Activated CD4-positive, alpha-beta T cell treated with anti-CD3 and anti-CD28 coated beads, Interleukin-2, amount 10 ng/mL, durations not matched to agents 24 days and 14 days (primary cell): Measurements from ENCODE around the gene NELFB. TPM values are rescaled to one million over a fixed set of nuclear protein-coding genes. Genes with fewer than 3 reads are reported as not detected.

ENCODE experiments used
- DNase-seq: peaks from one replicate; pipeline ENCODE4 v3.0.0; 2022
- H3K27ac Mint-ChIP-seq: one replicate; pipeline ENCODE4 v1.8.0; 2022; ENCODE audit warnings: mild to moderate bottlenecking, mixed read lengths
- H3K27me3 Mint-ChIP-seq: one replicate; pipeline ENCODE4 v1.8.0; 2022; ENCODE audit warnings: mixed read lengths
- H3K36me3 Mint-ChIP-seq: one replicate; pipeline ENCODE4 v1.8.0; 2022; ENCODE audit warnings: low read depth, mild to moderate bottlenecking, mixed read lengths
- H3K4me1 Mint-ChIP-seq: one replicate; pipeline ENCODE4 v1.8.0; 2021; ENCODE audit warnings: mixed read lengths
- H3K4me3 Mint-ChIP-seq: one replicate; pipeline ENCODE4 v1.8.0; 2022; ENCODE audit warnings: mild to moderate bottlenecking, moderate library complexity, mixed read lengths
- H3K9me3 Mint-ChIP-seq: one replicate; pipeline ENCODE4 v1.8.0; 2021; ENCODE audit warnings: mixed read lengths
- intact Hi-C: fragments of 100-400 bp; cut with micrococcal nuclease; formaldehyde crosslinking; loops from one replicate; pipeline ENCODE4 v1.15.1; 2023
- total RNA-seq: library from RNA; stranded (reverse); gene quantifications from 2 replicates; pipeline ENCODE4 v1.2.3, GENCODE V29; 2022

Gene NELFB
- total RNA-seq, 1 donor from 2014 or later = 75.3 TPM

DNA sequence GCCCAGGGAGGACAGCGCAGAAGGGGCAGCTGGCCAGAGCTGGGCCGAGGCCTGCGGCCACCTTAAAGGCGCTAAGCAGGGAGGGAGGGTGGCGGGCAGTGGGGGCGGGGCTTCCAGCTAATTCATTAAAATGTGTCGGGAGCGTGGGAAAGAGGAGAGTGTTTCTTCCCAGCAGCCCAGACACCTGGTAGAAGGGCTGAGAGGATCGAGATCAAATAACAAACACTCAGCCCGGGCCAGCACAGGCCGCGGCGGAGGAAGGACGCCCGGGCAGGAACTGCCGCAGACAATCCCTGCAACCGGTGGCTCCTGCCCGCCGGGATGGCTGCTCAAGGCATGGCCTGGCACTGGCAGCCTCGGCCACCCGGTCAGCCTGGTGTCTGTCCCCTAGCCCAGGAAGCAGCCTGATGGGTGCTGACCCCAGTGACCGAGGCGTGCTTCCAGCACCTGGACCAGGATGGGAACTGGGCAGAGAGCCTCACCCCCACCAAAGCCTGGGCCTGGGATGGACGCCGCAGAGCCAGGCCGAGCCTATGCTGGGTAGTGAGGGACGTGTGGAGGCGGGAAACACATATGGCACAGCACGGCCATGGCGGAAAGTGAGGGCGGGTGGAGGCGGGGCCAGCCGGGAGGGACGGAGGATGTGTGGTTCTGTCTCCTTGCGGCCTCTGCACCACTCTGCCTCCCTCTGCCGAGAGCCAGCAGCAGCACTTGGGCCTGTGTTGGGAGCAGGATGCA, 50.1 kb downstream of the NELFB start:
- H3K27me3 Mint-ChIP-seq = peaks cover 4% of the 10 kb centered on the region
- H3K9me3 Mint-ChIP-seq = no peaks in the 10 kb centered on the region
- intact Hi-C loops = no loop called here
- peak overlapping the region; percentile 32 for H3K4me3 Mint-ChIP-seq
- peaks cover 9% of the 10 kb centered on the region for H3K4me1 Mint-ChIP-seq
- H3K27ac Mint-ChIP-seq = peak overlapping the region; percentile 80
- peak; percentile 88 for DNase-seq
- H3K36me3 Mint-ChIP-seq = peaks cover 3% of the 10 kb centered on the region

DNA sequence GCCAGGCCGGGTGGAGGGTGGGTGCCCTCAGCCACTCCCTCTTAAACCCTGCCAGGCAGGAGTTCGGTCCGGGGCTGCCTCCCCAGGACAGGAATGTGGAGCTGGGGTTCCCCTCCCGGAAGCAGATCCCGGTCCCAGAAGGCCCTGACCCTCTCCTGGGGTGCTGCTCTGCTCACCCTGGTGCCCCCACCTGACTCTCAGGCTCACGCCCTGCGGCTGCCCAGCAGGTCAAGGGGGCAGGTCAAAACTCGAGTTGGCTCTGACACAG, 50.6 kb downstream of the NELFB start:
- H3K9me3 Mint-ChIP-seq = no peaks in the 10 kb centered on the region
- H3K27ac Mint-ChIP-seq = peak overlapping the region; percentile 80
- intact Hi-C loops = no loop called here

GRCh38 chr9:137306066-137306849, 51.1 kb downstream of the NELFB start:
- intact Hi-C loops = no loop called here
- DNase-seq = peak; percentile 57
- H3K4me3 Mint-ChIP-seq = no peak overlapping the region
- H3K36me3 Mint-ChIP-seq = no peaks in the 10 kb centered on the region
- H3K27ac Mint-ChIP-seq = no peak overlapping the region
- H3K27me3 Mint-ChIP-seq = no peaks in the 10 kb centered on the region
- no peaks in the 10 kb centered on the region for H3K9me3 Mint-ChIP-seq
- peaks cover 6% of the 10 kb centered on the region for H3K4me1 Mint-ChIP-seq

More for the DNA sequence above, 50.6 kb downstream of the NELFB start:
- Mint-ChIP-seq H3K4me1 (peaks cover 8% of the 10 kb centered on the region), H3K4me3 (peak overlapping the region; percentile 32), H3K27me3 (peaks cover 2% of the 10 kb centered on the region), H3K36me3 (peaks cover 1% of the 10 kb centered on the region)
- DNase-seq = no peak

GRCh38 chr9:137306850-137307254, 51.7 kb downstream of the NELFB start:
- Mint-ChIP-seq H3K27ac (no peak overlapping the region), H3K9me3 (no peaks in the 10 kb centered on the region), H3K4me3 (no peak overlapping the region), H3K27me3 (no peaks in the 10 kb centered on the region), H3K36me3 (no peaks in the 10 kb centered on the region), H3K4me1 (peaks cover 6% of the 10 kb centered on the region)
- no peak for DNase-seq
- intact Hi-C loops = no loop called here

GRCh38 chr9:137307255-137308056, 52.3 kb downstream of the NELFB start:
- intact Hi-C loops = no loop called here
- Mint-ChIP-seq H3K36me3 (no peaks in the 10 kb centered on the region), H3K9me3 (no peaks in the 10 kb centered on the region), H3K27ac (no peak overlapping the region), H3K4me1 (peaks cover 6% of the 10 kb centered on the region), H3K4me3 (no peak overlapping the region), H3K27me3 (no peaks in the 10 kb centered on the region)
- no peak for DNase-seq

- H3K36me3 Mint-ChIP-seq = no peaks in the 10 kb centered on the region
- H3K27me3 Mint-ChIP-seq = no peaks in the 10 kb centered on the region
- intact Hi-C loops = no loop called here
- H3K9me3 Mint-ChIP-seq = no peaks in the 10 kb centered on the region
- peaks cover 6% of the 10 kb centered on the region for H3K4me1 Mint-ChIP-seq
- H3K27ac Mint-ChIP-seq = no peak overlapping the region
- H3K4me3 Mint-ChIP-seq = no peak overlapping the region
- DNase-seq = peak; percentile 55
Measured at GRCh38 chr9:137308057-137308619, 53.0 kb downstream of the NELFB start.

GRCh38 chr9:137309368-137310188, 54.5 kb downstream of the NELFB start:
- no peak for DNase-seq
- intact Hi-C loops = no loop called here
- no peak overlapping the region for H3K4me3 Mint-ChIP-seq

GRCh38 chr9:137310189-137311052, 55.3 kb downstream of the NELFB start:
- Mint-ChIP-seq H3K4me1 (peaks cover 4% of the 10 kb centered on the region), H3K27me3 (no peaks in the 10 kb centered on the region), H3K36me3 (no peaks in the 10 kb centered on the region), H3K4me3 (no peak overlapping the region), H3K27ac (no peak overlapping the region), H3K9me3 (no peaks in the 10 kb centered on the region)
- intact Hi-C loops = no loop called here
- no peak for DNase-seq

More at GRCh38 chr9:137309368-137310188, 54.5 kb downstream of the NELFB start:
- Mint-ChIP-seq H3K9me3 (no peaks in the 10 kb centered on the region), H3K4me1 (peaks cover 6% of the 10 kb centered on the region), H3K36me3 (no peaks in the 10 kb centered on the region), H3K27me3 (no peaks in the 10 kb centered on the region), H3K27ac (no peak overlapping the region)

DNA sequence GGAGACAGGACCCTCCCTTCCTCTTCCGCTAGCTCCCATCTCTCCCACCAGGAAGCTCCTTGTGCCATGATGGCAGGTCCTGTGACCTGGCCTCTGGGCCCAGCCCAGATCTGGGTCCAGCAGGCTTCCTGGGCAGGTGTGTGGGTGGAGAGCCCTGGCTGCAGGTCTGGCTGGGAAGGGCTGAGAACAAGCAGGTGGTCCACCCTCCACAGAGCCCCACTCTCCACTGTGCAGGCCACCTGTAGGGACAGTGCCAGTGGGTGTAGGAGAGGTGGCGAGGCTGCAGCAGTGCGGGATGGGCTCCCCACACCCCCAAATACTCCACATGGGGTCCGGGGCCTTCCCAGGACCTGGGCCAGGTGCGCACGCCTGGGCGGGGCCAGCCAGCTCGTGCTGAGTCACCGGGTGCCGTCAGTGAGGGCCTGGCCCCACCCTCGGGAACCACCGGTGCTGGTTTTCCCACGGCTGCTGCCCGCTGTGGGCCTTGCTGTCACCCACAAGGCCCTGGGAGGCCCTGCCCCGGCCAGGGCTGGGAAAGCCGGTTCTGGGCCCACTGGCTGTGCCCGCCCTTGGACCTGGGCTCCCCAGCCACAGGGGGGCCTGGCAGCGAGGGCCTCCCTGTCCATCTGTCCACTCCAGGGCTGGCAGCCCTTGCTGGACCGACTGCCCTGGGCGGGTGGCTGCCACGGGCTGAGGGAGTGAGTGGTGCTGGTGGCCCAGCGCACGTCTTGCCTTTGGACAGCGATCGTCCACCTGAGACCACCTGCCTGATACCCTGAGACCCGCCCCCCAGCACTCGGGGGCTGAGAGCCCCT, 56.3 kb downstream of the NELFB start:
- Mint-ChIP-seq H3K27ac (no peak overlapping the region), H3K27me3 (no peaks in the 10 kb centered on the region), H3K36me3 (no peaks in the 10 kb centered on the region), H3K4me3 (no peak overlapping the region), H3K4me1 (peaks cover 2% of the 10 kb centered on the region), H3K9me3 (no peaks in the 10 kb centered on the region)
- intact Hi-C loops = no loop called here
- DNase-seq = peak; percentile 69

- no peaks in the 10 kb centered on the region for H3K36me3 Mint-ChIP-seq
- no peak overlapping the region for H3K4me3 Mint-ChIP-seq
- H3K27ac Mint-ChIP-seq = no peak overlapping the region
- intact Hi-C loops = no loop called here
- no peak for DNase-seq
- H3K4me1 Mint-ChIP-seq = peaks cover 2% of the 10 kb centered on the region
- no peaks in the 10 kb centered on the region for H3K9me3 Mint-ChIP-seq
- H3K27me3 Mint-ChIP-seq = peaks cover 3% of the 10 kb centered on the region
Measured at GRCh38 chr9:137311986-137312851, 57.1 kb downstream of the NELFB start.

GRCh38 chr9:137312852-137313325, 57.8 kb downstream of the NELFB start:
- Mint-ChIP-seq H3K27ac (no peak overlapping the region), H3K36me3 (no peaks in the 10 kb centered on the region), H3K27me3 (peaks cover 3% of the 10 kb centered on the region), H3K4me3 (no peak overlapping the region), H3K9me3 (no peaks in the 10 kb centered on the region), H3K4me1 (no peaks in the 10 kb centered on the region)
- intact Hi-C loops = no loop called here
- no peak for DNase-seq
